G401 (cell line): ENCODE data around the gene NIPAL3. TPM values are rescaled to one million over a fixed set of nuclear protein-coding genes. Genes with fewer than 3 reads are reported as not detected.

Source experiments
- DNase-seq: peaks from one replicate; pipeline ENCODE4 v3.0.0-alpha.2; 2015; ENCODE audit warnings: low spot score
- in situ Hi-C: cut with HindIII; loops from 2 replicates; pipeline ENCODE4 v1.10.0; 2016; ENCODE audit warnings: low sequenced_read_pairs, mixed read lengths
- total RNA-seq: library from RNA; depleted of rRNA; stranded (reverse); fragments of >200 nt; shearing (Covaris generic); gene quantifications from 2 replicates; pipeline ENCODE4 v1.2.3, GENCODE V29; 2014

The NIPAL3 gene
- total RNA-seq, 1 experiment from 2014 or later = 12.3 TPM

DNA sequence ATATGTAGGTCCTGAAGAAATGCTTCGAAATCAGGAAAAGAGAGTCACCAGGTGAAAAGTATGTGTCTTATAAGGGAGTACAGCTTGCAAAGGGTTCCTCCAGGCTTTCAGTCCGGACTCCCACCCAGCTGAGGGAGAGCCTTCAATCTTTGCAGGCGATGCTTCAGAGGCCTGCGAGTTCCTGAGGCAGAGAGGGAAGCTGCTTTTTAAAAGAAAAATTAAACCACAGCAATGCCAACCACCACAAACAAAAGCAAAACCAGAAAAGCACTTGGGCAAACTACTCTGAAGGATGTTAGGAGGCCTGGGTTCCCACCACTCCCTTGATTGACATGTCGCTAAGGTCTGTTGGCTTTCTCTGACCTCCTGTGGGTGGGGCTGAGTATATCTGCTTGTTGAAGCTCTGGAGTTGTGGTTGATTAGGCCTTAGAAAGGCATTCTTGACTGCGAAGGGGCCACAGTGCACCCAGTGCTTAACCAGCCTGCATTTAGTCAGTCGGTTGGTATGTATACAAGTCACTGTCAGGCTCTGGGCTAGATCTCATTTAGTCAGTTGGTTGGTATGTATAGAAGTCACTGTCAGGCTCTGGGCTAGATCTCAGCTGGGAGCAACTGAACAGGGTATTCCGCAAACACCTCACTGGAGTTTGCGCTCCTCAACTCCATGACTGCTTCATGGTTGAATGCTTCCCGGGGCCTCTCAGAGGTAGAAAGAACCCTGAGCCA, 1.2 kb downstream of the NIPAL3 start:
- in situ Hi-C loops = no loop called here

DNA sequence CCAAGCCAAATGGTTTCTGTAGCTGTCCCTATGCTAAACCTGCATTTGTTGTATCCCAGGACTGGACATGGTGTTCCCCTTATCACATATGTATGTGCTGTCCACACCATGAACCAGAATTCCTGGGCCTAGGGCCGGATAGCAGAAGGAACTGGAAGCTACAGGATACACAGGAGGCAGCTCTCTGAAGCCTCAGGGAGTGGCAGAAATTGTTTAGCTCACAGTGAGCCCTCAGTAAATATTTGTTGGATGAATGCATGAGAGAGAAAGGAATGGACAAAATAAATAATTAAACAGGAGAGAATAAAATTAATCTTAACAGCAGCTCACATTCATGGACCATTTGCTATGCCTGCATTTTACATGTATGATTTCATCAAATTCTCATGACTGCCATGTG, 2.1 kb downstream of the NIPAL3 start:
- in situ Hi-C loops = no loop called here
- DNase-seq = no peak

More for the DNA sequence above, 1.2 kb downstream of the NIPAL3 start:
- DNase-seq = peak; percentile 44

DNA sequence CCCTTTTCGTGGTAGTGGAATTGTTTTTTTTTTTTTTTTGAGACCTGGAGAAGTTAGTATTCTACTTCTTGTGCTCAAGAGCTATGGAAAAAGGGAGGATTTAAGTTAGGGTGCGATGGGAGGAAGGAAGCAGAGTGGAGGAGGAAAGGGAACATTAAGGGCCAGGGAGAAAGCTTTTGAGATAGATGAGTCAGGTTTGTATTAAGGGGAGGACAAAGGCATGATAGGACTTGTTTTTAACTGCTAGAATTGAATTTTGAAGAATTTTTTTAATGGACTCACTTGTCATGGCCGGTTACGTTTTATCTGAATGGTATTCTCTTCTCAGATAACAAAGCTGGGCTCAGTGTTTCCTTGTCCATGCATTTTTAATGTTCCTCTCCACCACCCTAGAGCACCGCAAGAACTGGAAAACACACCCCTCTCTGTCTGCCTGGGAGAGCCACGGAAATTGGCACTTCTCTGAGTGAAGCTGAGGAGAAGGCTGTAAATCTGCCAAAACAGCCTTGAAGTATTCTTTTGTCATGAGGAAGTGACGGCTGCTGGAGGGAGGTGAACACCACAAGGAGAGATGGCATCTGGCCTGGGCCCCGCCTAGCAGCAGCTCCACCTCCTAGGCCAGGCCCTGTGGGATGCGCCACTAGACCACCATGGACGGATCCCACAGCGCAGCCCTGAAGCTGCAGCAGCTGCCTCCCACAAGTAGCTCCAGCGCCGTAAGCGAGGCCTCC, 3.5 kb downstream of the NIPAL3 start:
- peak; percentile 72 for DNase-seq
- in situ Hi-C loops = no loop called here

DNA sequence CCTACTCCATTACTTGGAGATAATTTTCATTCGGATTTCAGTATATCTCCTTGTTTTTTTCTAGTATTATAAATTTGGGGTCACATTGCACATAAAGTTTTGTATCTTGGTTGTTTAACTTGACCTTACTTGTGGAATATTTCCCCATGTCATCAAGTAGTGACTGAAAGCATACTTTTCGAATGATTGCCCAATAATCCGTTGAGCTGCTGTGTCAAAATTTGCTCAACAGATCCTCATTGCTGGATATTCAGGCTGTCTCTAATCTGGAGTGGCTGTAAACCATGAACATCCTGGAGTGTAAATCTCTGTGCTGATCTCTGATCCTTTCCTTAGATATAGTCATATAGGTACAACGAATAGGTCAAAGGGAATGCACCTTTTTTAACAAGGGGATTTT, 4.9 kb downstream of the NIPAL3 start:
- in situ Hi-C loops = no loop called here

DNA sequence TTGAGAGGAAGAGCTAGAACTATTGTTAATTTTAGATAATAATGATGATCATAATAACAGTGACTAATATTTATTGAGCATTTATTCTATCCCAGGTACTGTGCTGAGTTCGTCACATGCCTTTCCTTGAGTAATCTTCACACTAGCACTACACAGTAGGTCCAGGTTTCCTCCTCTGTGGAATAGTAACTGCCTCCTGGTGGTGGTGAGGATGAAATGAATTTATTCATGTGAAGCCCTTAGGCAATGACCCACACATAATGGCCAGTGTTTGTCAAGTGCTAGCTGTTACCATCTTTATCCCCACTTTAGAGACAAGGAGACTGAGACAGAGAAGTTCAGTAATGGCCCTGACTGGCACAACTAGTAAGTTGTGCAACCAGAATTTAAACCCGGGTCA, 5.9 kb downstream of the NIPAL3 start:
- in situ Hi-C loops = no loop called here
- no peak for DNase-seq

More for the DNA sequence above, 4.9 kb downstream of the NIPAL3 start:
- DNase-seq = no peak

DNA sequence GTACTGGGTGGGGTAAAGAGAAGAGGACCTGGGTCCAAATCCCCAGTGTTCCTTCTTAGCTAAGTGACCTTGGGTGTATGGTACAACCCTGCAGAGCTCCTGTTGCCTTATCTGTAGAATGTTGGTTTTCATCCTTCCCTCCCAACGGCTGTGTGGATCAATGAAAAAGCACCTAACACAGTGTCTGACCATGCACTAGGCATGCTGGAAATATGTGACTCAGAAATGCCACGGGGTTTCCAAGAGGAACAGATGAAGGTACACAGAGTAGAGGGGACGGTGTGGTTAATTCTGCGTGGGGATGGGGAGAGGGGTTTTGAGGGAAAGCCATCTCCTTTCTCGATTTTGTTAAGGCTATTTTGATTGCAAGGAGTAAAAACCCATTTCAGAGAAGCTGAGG, 8.6 kb downstream of the NIPAL3 start:
- DNase-seq = no peak
- in situ Hi-C loops = no loop called here

DNA sequence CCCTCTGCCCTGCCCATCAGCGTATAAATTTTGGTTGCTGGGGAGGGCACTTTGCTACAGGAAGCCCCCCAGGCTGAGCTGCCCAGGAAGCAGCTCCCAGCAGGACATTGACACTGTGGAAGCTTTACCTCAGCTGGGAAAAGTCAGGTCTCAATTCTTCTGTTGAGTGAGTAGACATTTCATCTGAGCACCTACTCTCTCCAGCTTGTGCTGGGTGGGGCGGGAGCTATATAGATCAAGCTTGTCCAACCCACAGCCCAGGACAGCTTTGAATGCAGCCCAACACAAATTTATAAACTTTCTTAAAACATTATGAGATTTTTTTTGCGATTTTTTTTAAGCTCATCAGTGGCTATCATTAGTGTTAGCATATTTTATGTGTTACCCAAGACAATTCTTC, 9.4 kb downstream of the NIPAL3 start:
- in situ Hi-C loops = no loop called here
- no peak for DNase-seq

DNA sequence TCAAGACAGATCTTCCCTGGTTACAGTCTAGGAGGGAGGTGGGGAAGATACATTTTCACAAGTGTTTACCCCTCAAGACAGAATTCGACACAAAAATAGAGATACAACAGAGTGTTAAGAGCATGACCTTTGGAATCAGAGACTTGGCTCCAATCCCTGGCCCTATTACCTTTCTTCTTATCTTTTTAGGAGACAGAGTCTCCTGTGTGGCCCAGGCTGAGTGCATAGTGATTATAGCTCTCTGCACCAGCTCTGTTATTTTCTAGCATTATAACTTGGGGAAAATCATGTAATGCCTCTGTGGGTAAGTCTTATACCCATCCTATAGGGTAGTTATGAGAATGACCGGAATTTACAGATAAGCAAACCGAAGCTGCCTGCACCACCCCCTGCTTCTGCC, 9.8 kb downstream of the NIPAL3 start:
- in situ Hi-C loops = no loop called here
- no peak for DNase-seq

DNA sequence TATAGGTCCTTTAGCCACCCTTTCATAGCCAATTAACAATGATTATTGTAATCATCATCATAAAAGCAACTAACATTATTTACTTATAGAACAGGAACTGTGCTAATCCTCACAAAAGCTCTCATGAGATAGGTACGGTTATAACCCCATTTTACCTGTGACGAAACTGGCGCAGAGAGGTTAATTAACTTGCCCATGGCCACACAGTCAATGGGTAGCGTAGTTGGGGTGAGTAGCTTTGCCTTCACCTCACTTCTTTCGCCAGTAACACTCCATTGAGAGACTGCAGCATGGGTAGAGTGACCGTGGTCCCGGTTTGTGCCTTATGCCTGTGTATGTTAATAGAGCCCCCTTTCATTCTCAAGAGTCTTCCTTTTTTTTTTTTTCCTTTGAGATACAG, 10.3 kb downstream of the NIPAL3 start:
- in situ Hi-C loops = no loop called here
- no peak for DNase-seq

DNA sequence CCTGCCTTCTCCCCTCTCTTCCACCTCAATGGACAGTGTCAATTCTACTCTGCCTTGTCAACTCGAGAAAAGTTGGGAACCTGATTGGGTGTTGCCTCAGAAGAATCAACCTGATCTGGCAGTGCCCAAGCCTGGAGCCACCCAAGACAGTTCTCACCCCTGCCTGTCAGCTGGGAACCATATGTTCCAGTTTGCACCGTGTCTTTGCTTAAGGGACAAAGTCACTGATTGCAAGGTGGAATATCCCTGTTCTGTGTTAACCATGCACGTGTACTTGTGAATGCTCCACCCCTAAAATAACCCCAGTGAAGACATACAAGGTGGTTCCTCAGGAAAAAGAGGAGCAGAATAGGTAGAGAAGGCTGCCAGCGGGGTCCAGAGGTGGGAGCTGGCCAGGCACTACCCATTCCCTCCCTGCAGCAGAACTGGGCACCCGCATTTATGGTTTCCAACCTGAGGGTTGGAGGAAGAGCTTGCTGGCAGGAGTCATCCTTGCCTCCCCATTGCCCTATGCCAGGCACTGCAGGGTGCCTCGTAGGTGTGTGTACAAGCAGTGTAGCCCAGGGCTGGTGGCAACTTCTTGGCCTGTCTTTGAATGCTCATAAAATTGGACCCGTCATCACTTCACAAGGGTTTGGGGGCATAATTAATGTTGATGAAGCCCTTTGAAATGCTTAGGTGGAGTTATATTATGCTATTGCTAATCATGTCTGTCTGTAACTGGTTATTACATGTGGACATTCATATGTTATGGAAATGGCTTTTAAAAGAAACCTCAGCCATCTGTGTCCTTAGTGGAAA, 11.3 kb downstream of the NIPAL3 start:
- in situ Hi-C loops = no loop called here
- peak; percentile 55 for DNase-seq

DNA sequence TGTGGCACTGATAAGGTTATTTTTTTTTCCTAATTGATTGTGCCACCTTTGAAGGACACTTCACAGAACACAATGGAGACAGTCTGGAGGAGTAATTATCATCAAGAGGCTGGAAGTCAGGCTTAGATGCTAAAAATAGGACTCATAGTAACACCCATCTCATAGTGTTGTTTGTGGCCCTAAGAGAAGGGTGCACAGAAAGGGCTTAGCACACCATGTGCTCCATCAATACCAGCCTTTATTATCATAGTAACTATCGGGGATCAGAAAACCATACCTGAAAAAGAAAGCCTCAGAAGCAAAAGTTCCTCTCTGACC, 11.9 kb downstream of the NIPAL3 start:
- no peak for DNase-seq
- in situ Hi-C loops = no loop called here

DNA sequence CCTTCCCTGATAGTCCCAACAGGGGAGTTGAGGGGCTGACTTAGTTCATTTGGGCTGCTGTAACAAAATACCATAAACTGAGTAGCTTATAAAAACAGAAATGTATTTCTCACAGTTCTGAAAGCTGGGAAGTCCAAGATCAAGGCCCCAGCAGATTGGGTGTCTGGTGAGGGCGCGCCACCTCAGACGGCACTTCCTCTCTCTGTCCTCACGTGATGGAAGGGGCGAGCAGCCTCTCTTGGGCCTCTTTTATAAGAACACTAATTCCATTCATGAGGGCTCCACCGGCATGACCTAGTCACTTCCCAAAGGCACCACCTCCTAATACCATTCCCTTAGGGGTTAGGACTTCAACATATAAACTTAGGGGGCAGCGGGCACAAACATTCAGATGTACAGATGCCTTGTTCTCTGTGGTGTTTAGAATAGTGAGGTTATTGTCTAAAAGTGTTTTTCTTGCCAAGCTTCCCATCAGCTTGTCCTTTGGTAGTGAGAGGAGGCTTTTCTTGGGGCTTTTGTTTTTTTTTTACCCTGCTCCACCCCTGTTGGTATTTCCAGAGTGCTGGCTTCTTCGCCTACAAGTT, 20.3 kb downstream of the NIPAL3 start:
- in situ Hi-C loops = no loop called here
- no peak for DNase-seq

DNA sequence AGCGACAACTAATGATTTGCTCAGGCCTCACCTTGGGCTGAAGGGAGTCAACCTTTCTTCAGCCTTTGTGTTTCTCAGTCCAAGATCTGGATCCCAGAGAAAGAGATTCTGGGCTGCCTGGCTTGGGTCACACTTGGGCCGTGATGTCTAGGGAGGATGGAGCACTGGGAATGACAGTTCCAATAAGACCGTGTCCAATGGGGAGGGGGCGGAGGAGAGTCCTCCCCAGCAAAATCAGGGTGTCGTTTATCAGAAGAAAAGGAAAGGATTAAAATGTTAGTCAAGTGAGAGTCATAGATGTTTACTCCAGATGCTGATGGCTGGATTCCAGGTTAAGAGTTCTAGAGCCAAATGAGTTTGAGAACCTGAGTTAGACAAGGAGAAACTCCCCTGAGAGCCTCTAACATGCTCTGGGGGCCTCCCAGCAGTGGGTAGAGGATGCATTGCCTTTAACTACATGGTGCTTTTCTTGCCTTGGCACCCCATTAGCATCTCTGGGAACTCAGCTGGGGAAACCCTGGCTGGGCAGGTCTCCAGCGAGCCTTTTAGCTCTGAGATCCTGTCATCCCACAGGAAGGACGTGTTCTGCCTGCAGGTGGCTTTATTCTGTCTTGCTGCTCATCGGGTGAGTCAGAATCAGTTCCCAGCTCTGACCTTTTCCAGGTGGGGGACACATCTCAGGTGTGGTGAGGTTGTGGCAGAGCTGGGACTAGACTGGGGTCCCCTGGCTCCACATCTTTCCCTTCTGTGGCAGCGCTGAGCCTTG, 22.2 kb downstream of the NIPAL3 start:
- in situ Hi-C loops = no loop called here

DNA sequence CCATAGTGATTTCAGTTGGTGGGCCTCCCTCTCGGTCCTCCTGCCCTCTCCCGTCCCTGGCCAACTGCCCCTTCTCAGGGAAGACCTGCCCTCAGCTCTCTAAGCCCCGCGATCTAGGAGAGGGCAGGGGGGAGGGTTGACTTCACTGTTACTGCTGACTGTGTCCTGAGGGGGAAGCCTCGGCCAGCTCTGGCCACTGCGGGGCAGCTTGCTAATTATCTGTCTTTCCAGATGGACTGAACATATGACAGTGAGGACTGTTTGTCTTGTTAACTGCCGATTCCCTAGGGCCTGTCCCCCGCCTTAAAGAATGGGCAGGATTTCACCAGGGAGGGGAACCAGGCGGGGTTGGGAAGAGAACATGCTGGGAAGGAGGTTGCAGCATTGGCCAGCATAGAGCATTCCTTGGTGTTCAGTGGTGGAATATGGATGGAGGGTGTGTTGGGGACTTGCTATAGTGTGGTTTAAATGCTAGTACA, 22.9 kb downstream of the NIPAL3 start:
- in situ Hi-C loops = no loop called here
- DNase-seq = peak; percentile 97

More for the DNA sequence above, 22.2 kb downstream of the NIPAL3 start:
- peak; percentile 74 for DNase-seq

DNA sequence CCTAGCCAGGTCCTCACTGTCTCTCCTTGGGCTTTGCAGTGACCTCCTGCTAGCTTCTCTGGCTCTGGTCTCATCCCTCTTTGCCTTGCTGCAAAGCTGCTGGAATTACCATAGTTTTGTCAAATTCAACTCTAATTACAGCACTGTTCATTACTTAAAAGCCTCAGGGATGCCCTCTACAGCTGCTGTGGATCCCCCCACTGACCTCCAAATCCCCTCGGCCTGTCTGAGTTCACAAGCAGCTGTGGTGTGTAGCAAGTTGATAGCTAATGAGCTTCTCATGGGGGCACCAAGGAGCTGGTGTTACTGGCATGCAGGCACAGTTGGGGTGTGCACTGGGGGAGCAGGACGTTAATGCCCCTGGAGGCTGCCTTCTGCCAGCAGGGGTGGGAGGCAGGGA, 24.8 kb downstream of the NIPAL3 start:
- in situ Hi-C loops = no loop called here

DNA sequence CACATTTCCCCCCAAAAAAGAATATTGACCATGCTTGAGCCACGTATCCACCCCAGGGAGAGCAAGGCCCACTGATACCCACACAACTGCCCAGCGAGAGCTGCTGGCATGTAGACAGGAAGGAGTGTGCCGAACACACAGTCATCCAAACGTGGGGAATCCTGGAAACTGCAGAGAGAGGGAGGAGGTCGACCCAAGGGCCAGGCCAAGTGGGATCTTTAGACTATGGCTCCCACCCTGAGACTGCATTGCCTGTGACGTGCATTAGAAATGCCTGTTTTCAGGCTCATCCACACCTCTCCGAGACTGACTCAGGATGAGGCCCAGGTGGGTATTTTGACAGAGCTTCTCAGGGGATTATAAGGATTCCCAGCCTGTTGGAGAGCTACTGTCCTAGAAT, 25.9 kb downstream of the NIPAL3 start:
- in situ Hi-C loops = no loop called here
- no peak for DNase-seq

More for the DNA sequence above, 24.8 kb downstream of the NIPAL3 start:
- DNase-seq = no peak

DNA sequence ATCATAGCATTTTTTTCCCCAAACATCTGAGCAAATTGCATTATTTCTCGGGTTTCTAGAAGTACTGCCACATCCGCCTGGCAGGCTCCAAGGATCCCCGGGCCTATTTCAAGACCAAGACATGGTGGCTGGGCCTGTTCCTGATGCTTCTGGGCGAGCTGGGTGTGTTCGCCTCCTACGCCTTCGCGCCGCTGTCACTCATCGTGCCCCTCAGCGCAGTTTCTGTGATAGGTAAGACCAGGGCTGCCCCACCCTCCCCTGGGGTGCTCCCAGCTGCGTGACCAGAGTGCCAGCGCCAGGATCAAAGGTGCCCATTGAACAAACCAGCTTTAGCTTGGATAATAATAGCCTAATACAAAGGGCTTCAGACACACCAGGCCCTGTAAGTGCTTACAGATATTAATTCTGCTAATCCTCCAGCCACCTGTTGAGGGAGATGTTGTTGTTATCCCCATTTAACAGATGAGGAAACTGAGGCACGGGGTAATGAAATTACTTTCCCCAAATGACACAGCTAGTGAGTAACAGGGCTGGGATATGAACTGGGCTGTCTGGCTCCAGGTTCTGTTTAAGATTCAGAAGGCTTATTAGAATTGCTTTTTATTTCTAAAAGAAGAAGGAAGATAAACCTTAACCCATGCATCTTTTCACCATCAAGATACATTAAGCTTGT, 26.5 kb downstream of the NIPAL3 start:
- DNase-seq = no peak
- in situ Hi-C loops = no loop called here

DNA sequence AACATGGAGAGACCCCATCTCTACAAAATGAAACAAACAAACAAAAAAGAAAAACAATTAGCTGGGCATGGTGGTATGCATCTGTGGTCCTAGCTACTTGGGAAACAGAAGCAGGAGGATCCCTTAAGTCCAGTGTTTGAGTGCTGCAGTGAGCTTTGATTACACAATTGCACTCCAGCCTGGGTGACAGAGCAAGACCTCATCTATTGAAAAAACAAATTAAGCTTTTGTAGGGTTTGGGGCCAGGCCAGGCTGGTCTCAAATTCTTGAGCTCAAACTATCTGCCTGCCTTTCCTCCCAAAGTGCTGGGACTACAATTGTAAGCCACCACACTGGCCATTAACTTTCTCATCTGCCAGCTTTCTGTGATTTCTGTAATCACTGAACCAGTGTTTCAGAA, 27.2 kb downstream of the NIPAL3 start:
- DNase-seq = no peak
- in situ Hi-C loops = no loop called here
